ENCODE data around the gene ID4. TPM values are rescaled to one million over a fixed set of nuclear protein-coding genes. Genes with fewer than 3 reads are reported as not detected.

The ID4 gene
- total RNA-seq, 4 donors from 2014 or later, result 60.2 to 158 (median 63.3) TPM

GRCh38 chr6:19796452-19796851, 40.7 kb upstream of the ID4 start:
- Histone ChIP-seq H3K27me3 (no peaks in the 10 kb centered on the region), H3K4me1 (peaks cover 0 to 12% (median 4%) of the 10 kb centered on the region in 4 donors), H3K9me3 (peaks cover 0 to 16% (median 11%) of the 10 kb centered on the region in 4 donors), H3K27ac (replicated peaks in 1 of 4) (no peak overlapping the region), H3K36me3 (no peaks in the 10 kb centered on the region), H3K4me3 (no peak overlapping the region)
- intact Hi-C loops (cut with DNase I), result no loop called here
- no peak for DNase-seq (ENCODE audit: extremely low spot score)
- TF ChIP-seq EP300 (IDR thresholded peaks at IDR 0.05) (no peak), POLR2AphosphoS5 (IDR thresholded peaks at IDR 0.05) (no peak), POLR2A (IDR thresholded peaks at IDR 0.05; ENCODE audit: low read depth) (no peak)
- TF ChIP-seq, protein P1, sequence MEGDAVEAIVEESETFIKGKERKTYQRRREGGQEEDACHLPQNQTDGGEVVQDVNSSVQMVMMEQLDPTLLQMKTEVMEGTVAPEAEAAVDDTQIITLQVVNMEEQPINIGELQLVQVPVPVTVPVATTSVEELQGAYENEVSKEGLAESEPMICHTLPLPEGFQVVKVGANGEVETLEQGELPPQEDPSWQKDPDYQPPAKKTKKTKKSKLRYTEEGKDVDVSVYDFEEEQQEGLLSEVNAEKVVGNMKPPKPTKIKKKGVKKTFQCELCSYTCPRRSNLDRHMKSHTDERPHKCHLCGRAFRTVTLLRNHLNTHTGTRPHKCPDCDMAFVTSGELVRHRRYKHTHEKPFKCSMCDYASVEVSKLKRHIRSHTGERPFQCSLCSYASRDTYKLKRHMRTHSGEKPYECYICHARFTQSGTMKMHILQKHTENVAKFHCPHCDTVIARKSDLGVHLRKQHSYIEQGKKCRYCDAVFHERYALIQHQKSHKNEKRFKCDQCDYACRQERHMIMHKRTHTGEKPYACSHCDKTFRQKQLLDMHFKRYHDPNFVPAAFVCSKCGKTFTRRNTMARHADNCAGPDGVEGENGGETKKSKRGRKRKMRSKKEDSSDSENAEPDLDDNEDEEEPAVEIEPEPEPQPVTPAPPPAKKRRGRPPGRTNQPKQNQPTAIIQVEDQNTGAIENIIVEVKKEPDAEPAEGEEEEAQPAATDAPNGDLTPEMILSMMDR (IDR thresholded peaks at IDR 0.05), result no peak
- 91% methylated on average over 2 of the region's 2 CpGs for WGBS

- H3K27me3 ChIP-seq, result no peaks in the 10 kb centered on the region
- intact Hi-C loops (cut with DNase I), result no loop called here
- no peak overlapping the region for H3K4me3 ChIP-seq
- 96% methylated on average over 1 of the region's 1 CpG for WGBS
- DNase-seq (ENCODE audit: extremely low spot score), result no peak
- H3K27ac ChIP-seq (replicated peaks in 1 of 4), result no peak overlapping the region
- H3K4me1 ChIP-seq, result peaks cover 2 to 23% (median 18%) of the 10 kb centered on the region in 4 donors
- TF ChIP-seq POLR2AphosphoS5 (IDR thresholded peaks at IDR 0.05) (no peak), POLR2A (IDR thresholded peaks at IDR 0.05; ENCODE audit: low read depth) (no peak)
- H3K36me3 ChIP-seq, result no peaks in the 10 kb centered on the region
- peaks cover 0 to 16% (median 11%) of the 10 kb centered on the region in 4 donors for H3K9me3 ChIP-seq
These were observed 38.8 kb upstream of the ID4 start for GRCh38 chr6:19798362-19798761.

DNA sequence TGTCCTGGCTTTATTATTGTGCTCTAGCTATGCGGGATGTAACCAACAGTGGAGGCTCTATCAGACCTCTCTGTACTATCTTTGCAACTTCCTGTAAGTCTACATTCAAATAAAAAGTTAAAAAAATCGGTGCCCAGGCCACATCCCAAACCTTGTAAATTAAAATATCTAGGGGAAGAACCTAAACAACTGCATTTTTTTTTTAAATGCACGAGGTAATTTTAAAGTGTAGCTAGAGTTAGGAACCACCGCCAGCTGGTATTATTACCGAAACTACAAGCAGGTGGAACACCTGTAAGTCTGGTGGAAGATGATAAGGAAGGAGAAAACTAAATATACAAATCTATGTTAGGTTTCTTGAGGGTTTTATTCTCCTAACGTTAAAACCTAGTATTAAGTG, 34.5 kb upstream of the ID4 start:
- no peaks in the 10 kb centered on the region for H3K27me3 ChIP-seq
- intact Hi-C loops (cut with DNase I), result loop anchor here (5.0 kb wide), 1 partner anchor 35 kb away; the partner anchor contains the start of gene ID4
- DNase-seq (ENCODE audit: extremely low spot score), result no peak
- TF ChIP-seq, protein P1 (IDR thresholded peaks at IDR 0.05), result no peak
- TF ChIP-seq POLR2AphosphoS5 (IDR thresholded peaks at IDR 0.05) (no peak), POLR2A (IDR thresholded peaks at IDR 0.05; ENCODE audit: low read depth) (no peak), EP300 (IDR thresholded peaks at IDR 0.05) (no peak)
- 74% methylated on average over 6 of the region's 6 CpGs for WGBS
- no peaks in the 10 kb centered on the region for H3K9me3 ChIP-seq
- H3K27ac ChIP-seq (replicated peaks in 1 of 4), result peak overlapping the region; percentile 92 to 98 (median 94)
- H3K4me1 ChIP-seq, result peaks cover 11 to 46% (median 41%) of the 10 kb centered on the region in 4 donors
- no peaks in the 10 kb centered on the region for H3K36me3 ChIP-seq
- no peak overlapping the region for H3K4me3 ChIP-seq

DNA sequence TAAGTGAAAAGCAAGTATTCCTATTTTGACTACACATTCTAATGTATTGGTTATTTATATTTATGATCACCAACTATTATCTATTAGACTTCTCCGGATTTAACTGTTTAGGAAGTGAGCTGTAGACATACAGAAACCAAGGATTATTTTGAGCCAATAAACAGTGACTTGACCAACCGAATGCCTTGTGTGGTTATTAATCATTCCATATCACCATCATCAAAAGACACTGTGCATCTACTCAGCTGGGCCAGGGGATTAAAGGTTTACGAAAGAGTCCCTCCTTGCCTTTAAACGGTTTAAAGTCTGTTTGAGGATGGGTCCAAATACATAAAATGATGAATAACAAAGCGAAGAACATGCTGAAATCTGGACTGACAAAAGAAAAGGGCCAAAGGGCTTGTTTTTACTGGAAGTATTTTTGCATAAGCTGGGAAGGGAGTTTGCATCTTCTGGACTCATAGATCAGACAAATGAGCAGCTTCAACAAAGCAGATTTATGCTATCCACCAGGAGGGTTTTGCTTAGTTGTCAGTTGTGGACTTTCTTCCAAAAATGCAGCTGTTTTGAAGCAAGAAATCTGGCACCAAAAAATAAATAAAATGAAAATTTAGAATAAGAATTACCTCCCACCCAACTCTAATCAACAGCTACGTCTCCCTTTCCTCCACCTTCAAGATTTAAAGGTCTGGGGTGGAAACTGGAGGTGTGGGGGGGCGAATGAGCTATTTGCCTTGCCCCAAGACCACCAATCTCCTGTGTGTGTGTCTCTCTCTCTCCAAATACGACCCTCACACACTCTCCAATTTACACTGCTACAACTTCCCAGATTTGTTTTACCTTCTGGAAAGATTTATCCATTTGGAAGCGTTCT, 33.6 kb upstream of the ID4 start:
- no peaks in the 10 kb centered on the region for H3K27me3 ChIP-seq
- intact Hi-C loops (cut with DNase I), result loop anchor here (5.0 kb wide), 1 partner anchor 34 kb away; the partner anchor contains the start of gene ID4
- no peak for DNase-seq (ENCODE audit: extremely low spot score)
- peak overlapping the region; percentile 92 to 98 (median 94) for H3K27ac ChIP-seq (replicated peaks in 1 of 4)
- no peaks in the 10 kb centered on the region for H3K9me3 ChIP-seq
- peaks cover 11 to 46% (median 41%) of the 10 kb centered on the region in 4 donors for H3K4me1 ChIP-seq
- TF ChIP-seq, protein P1 (IDR thresholded peaks at IDR 0.05), result no peak
- no peak for TF ChIP-seq POLR2A (IDR thresholded peaks at IDR 0.05; ENCODE audit: low read depth)
- TF ChIP-seq EP300 (IDR thresholded peaks at IDR 0.05), result no peak
- TF ChIP-seq POLR2AphosphoS5 (IDR thresholded peaks at IDR 0.05), result no peak
- H3K4me3 ChIP-seq, result peak overlapping the region; percentile 57 to 67 (median 64)
- 33% methylated on average over 9 of the region's 9 CpGs for WGBS
- H3K36me3 ChIP-seq, result no peaks in the 10 kb centered on the region
